ENCODE data around the gene SIGLEC1.

Gene SIGLEC1

DNA sequence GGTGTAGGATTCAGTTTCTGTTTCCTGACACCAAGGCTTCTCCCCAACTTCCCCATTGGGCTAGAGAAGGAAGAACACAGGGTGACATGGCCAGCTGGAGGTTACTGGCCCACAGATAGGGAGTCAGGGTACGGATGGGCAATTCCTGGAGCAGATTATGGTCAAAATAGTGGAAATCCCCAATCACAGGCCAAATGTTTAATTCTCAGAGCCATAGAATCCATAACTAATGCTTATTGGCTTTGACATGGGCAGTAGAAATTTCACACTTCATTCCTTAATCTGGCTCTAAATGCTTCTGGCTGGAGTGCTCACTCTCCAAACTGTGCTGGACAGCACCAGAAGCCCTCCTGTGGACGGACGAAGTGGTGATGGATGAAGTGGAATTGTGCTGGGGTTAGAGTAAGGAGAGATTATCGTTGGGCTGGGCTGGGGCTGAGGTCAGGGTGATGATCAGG, 887 bp downstream of the SIGLEC1 start:
- Mint-ChIP-seq H3K9me3 (no peaks in the 10 kb centered on the region), H3K27ac (ENCODE audit: low read depth) (no peak overlapping the region), H3K4me3 (no peak overlapping the region), H3K4me1 (peaks cover 8% of the 10 kb centered on the region), H3K36me3 (ENCODE audit: insufficient read depth) (peaks cover 2% of the 10 kb centered on the region), H3K27me3 (peaks cover 18% of the 10 kb centered on the region)
- DNase-seq (ENCODE audit: low spot score in 2 of 2) (no peak), ATAC-seq (replicated peaks; ENCODE audit: extremely low read depth, poor library complexity, severe bottlenecking) (no peak)

DNA sequence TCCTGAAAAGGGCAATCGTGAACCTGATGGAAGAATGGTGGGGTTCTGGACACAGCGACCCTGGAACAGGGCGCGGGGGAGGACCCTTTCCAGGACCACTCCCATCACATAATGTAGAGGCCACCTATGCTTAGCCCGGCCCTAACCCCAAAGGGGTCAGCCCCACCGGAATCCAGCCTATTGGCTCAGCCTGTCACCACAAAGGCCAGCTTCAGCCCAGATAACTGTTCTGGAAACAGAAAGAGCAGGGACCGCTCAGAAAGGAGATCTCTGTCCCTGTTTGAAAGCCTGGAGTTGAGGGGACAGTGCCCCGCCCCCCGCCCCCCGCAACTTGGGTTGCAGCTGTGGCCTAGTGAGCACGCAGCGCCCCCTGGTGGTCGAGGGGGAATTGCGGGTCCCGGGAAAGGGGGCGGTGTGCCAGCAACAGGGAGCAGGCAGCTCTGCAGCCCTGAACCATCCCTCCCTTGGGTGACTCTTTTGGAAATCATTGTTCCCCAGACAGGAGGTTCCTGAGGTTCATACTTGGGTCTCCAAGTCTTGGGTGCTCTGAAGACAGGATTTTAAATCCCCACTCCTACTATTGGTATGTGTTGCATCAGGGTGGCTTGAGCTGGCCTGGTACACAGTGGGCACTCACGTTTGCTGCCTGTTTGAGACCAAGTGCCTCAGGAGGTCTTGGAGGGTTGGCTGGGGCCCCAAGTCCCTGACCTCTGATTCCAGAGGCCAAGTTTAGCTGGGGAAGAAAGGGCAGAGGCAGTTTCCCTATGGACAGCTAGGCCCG, 1.5 kb downstream of the SIGLEC1 start:
- Mint-ChIP-seq H3K36me3 (ENCODE audit: insufficient read depth) (peaks cover 2% of the 10 kb centered on the region), H3K4me1 (peaks cover 8% of the 10 kb centered on the region), H3K27ac (ENCODE audit: low read depth) (no peak overlapping the region), H3K27me3 (peaks cover 15% of the 10 kb centered on the region), H3K4me3 (no peak overlapping the region), H3K9me3 (no peaks in the 10 kb centered on the region)
- DNase-seq (ENCODE audit: low spot score in 2 of 2) = peak; percentile 57 to 81
- ATAC-seq (replicated peaks; ENCODE audit: extremely low read depth, poor library complexity, severe bottlenecking) = no peak

DNA sequence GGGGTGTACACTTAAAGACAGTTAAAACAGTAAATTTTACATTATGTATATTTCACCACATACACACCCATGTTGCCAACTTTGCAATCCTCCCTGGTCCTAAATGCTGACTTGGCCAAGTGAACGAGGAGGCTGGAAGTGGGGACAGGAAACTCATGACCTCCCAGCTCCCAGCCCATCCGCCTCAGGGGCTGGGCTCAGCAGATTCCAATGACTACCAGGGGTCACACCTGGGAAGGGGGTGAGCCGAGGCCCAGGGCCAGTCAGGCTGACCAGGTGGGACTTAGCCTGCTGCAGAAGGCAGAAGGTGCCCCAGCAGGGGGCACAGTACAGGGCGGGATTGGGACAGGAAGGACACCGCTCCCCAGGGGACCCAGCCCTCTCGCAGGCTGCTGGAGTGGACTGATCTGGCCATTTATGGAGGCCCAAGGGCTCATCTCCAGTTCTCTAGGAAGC, 2.4 kb downstream of the SIGLEC1 start:
- no peaks in the 10 kb centered on the region for H3K9me3 Mint-ChIP-seq
- H3K27me3 Mint-ChIP-seq = peaks cover 18% of the 10 kb centered on the region
- peaks cover 2% of the 10 kb centered on the region for H3K36me3 Mint-ChIP-seq (ENCODE audit: insufficient read depth)
- H3K4me3 Mint-ChIP-seq = no peak overlapping the region
- DNase-seq (ENCODE audit: low spot score in 2 of 2) (no peak), ATAC-seq (replicated peaks; ENCODE audit: extremely low read depth, poor library complexity, severe bottlenecking) (no peak)
- peaks cover 8% of the 10 kb centered on the region for H3K4me1 Mint-ChIP-seq
- no peak overlapping the region for H3K27ac Mint-ChIP-seq (ENCODE audit: low read depth)

DNA sequence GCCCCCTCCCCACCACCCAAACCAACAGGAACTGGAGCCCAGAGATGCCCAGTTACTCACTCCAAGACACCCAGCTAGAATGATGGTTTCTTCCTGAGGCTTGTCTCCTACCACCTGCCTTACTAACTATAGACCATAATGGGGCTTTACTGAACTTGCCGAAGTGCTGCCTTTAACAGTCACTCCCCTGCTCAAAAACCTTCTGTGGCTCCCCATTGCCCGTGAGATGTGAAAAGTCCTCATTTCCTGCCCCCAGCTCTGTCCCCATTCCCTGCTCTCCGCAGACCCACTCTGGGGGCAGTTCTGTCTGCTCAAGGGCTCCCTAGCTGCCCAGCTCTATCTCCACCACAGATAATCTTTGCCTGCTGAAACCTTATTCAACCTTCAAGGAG, 4.9 kb downstream of the SIGLEC1 start:
- peaks cover 8% of the 10 kb centered on the region for H3K4me1 Mint-ChIP-seq
- ATAC-seq (replicated peaks; ENCODE audit: extremely low read depth, poor library complexity, severe bottlenecking) (no peak), DNase-seq (ENCODE audit: low spot score in 2 of 2) (no peak)
- H3K36me3 Mint-ChIP-seq (ENCODE audit: insufficient read depth) = peaks cover 2% of the 10 kb centered on the region
- peaks cover 43% of the 10 kb centered on the region for H3K27me3 Mint-ChIP-seq
- H3K27ac Mint-ChIP-seq (ENCODE audit: low read depth) = no peak overlapping the region
- H3K4me3 Mint-ChIP-seq = no peak overlapping the region
- no peaks in the 10 kb centered on the region for H3K9me3 Mint-ChIP-seq

DNA sequence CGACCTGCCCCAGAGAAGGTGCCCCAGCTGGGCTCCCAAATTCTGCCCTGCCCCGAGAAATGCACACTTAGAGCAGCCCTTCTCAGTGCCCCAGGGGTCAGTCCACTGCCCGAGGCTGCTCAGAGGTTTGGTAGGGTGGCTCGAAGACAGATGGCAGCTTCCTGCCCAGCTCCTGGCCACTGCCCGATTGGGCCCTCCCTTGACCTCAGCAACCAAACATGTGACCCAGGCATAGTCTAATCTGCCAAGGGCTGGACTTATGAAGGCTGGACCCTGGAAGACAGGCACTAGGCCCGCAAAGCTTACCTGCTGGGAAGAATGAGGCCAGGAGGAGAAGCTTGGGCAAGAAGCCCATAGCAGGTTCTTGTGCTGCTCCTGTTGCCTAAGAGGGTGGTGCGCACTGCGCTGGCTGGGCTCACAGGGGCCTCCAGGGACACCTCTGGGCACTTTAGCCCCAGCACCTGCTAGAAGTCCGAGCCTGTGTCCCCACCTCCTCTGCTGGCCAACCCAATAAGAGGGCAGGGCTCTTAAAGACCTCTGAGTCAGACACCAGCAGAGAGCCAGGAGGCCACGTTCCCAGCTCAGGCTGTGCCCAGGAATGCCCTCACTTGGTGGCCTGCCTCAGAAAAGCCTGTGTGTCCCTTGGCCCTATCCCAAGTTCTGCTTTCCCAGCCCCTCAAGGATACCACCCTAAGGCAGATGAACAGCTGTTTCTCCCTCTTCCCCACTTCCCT, 5.5 kb downstream of the SIGLEC1 start:
- H3K9me3 Mint-ChIP-seq = no peaks in the 10 kb centered on the region
- DNase-seq (ENCODE audit: low spot score in 2 of 2) = no peak
- peaks cover 38% of the 10 kb centered on the region for H3K27me3 Mint-ChIP-seq
- H3K4me3 Mint-ChIP-seq = no peak overlapping the region
- peaks cover 8% of the 10 kb centered on the region for H3K4me1 Mint-ChIP-seq
- peaks cover under 1% of the 10 kb centered on the region for H3K36me3 Mint-ChIP-seq (ENCODE audit: insufficient read depth)
- ATAC-seq (replicated peaks; ENCODE audit: extremely low read depth, poor library complexity, severe bottlenecking) = no peak
- no peak overlapping the region for H3K27ac Mint-ChIP-seq (ENCODE audit: low read depth)

DNA sequence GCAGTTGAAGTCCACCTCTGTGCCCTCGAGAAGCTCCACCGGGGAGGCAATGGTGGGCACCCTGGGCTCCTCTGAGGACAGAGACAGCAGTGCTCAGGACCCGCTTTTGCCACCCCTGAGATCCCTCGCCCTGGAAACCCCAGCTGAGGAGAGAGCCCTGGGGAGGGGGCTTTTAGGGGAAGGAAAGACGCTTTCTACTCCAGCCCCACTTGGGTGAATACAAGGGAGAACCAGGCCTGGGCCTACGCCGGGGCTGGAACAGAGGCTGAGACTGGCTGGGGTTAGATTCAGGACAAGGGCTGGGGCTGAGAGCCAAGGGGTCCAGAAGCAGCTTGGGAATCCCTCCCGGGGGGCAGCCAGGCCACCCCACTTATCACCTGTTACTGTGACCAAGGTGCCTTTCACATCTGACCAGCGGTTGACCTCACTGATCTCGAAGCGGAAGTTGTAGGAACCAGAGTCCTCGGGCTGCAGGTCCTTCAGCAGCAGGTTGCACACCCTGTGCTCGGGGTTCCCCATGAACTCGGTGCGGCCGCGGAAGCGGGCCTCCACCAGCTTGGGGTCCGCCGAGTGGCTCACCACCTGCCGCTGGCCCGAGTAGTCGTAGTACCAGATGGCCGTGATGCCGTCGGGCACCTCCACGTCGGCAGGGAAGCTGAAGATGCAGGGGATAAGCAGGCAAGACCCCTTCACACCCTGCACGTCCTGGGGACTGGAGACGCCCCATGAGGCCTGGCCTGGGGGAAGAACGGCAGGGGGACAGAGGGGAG, 6.2 kb downstream of the SIGLEC1 start:
- no peak for ATAC-seq (replicated peaks; ENCODE audit: extremely low read depth, poor library complexity, severe bottlenecking)
- H3K4me3 Mint-ChIP-seq = no peak overlapping the region
- no peaks in the 10 kb centered on the region for H3K9me3 Mint-ChIP-seq
- no peak for DNase-seq (ENCODE audit: low spot score in 2 of 2)
- peaks cover 30% of the 10 kb centered on the region for H3K27me3 Mint-ChIP-seq
- H3K36me3 Mint-ChIP-seq (ENCODE audit: insufficient read depth) = no peaks in the 10 kb centered on the region
- H3K4me1 Mint-ChIP-seq = peaks cover 8% of the 10 kb centered on the region
- H3K27ac Mint-ChIP-seq (ENCODE audit: low read depth) = no peak overlapping the region

DNA sequence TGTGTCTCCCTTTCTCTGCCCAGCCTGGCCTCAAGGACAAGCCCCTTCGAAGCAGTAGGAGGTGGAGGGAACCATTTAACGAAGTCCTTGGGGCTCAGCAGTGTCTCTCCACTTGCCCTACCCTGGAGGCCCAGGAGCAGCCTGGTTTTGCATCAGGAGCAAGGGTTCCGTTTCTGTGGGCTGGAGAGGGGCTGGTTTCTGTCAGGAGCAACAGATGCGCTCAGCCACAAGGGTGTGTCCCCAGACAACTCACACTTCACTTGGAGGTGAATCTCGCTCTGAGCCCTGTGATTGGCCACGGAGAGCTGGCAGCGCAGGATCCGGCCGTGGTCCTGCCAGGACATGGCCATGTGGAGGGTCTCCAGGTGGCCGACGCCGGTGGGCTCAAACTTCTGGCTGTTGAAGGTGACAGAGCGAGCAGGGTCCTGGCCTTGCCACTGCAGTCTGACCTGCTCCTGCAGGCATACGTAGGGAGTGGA, 6.9 kb downstream of the SIGLEC1 start:
- ATAC-seq (replicated peaks; ENCODE audit: extremely low read depth, poor library complexity, severe bottlenecking) (no peak), DNase-seq (ENCODE audit: low spot score in 2 of 2) (no peak)
- Mint-ChIP-seq H3K9me3 (no peaks in the 10 kb centered on the region), H3K36me3 (ENCODE audit: insufficient read depth) (no peaks in the 10 kb centered on the region), H3K4me3 (no peak overlapping the region), H3K27ac (ENCODE audit: low read depth) (no peak overlapping the region), H3K4me1 (peaks cover 8% of the 10 kb centered on the region), H3K27me3 (peaks cover 28% of the 10 kb centered on the region)

DNA sequence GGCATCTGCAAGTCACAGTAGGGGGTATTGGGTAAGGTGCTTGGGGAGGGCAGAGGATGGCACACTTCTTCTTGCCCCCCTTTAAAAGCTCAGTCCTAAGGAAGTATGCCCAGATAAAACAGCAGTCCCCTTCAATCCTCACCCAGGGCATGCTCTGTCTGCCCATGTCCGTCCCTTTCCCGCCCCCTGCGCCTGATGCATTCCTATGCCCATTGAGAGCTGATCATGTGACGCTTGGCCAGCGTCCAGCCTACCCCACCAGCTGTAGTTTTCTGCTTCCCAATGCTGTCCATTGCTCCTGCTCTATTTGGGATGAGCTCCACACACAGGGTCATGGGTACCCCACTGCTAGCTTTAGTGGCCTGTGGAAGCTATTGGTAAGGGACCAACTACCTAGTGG, 8.3 kb downstream of the SIGLEC1 start:
- H3K4me3 Mint-ChIP-seq = no peak overlapping the region
- no peaks in the 10 kb centered on the region for H3K9me3 Mint-ChIP-seq
- H3K27ac Mint-ChIP-seq (ENCODE audit: low read depth) = no peak overlapping the region
- DNase-seq (ENCODE audit: low spot score in 2 of 2) = no peak
- no peaks in the 10 kb centered on the region for H3K36me3 Mint-ChIP-seq (ENCODE audit: insufficient read depth)
- H3K27me3 Mint-ChIP-seq = peaks cover 28% of the 10 kb centered on the region
- peaks cover 2% of the 10 kb centered on the region for H3K4me1 Mint-ChIP-seq
- no peak for ATAC-seq (replicated peaks; ENCODE audit: extremely low read depth, poor library complexity, severe bottlenecking)

DNA sequence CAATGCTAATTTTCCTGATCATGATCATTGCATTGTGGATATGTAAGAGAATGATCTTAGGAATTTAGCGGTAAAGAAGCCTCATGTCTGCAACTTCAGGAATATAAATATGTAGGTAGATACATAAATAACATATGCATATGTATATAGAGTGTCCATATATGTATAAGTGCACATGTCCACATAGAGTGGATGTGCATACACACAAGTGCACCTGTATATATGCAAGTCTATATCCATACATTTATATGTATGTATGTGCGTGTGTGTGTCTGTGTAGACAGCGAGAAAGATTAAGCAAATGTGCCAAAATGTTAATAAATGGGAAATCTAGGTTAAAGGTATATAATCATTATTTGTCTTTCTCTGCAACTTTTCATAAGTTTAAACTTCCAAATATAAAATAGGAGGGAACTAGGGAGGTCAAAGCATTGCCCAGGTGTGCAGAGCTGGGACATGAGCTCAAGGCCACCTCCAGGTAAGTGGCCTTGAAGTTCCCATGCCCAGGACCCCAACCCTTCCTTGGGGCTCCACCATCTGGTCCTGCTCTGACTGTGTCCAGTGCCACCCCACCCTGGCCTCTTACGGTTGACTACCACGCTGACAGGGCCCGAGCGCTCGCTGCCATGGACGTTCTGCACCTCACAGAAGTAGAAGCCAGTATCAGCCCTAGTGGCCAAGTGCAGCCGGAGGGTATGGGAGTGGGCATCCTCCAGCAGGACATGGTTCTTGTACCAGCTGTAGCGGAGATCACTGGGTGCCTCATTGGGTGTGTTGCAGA, 9.6 kb downstream of the SIGLEC1 start:
- H3K9me3 Mint-ChIP-seq = no peaks in the 10 kb centered on the region
- no peak overlapping the region for H3K27ac Mint-ChIP-seq (ENCODE audit: low read depth)
- no peak for DNase-seq (ENCODE audit: low spot score in 2 of 2)
- H3K4me3 Mint-ChIP-seq = no peak overlapping the region
- H3K4me1 Mint-ChIP-seq = no peaks in the 10 kb centered on the region
- ATAC-seq (replicated peaks; ENCODE audit: extremely low read depth, poor library complexity, severe bottlenecking) = no peak
- H3K27me3 Mint-ChIP-seq = peaks cover 28% of the 10 kb centered on the region
- no peaks in the 10 kb centered on the region for H3K36me3 Mint-ChIP-seq (ENCODE audit: insufficient read depth)

DNA sequence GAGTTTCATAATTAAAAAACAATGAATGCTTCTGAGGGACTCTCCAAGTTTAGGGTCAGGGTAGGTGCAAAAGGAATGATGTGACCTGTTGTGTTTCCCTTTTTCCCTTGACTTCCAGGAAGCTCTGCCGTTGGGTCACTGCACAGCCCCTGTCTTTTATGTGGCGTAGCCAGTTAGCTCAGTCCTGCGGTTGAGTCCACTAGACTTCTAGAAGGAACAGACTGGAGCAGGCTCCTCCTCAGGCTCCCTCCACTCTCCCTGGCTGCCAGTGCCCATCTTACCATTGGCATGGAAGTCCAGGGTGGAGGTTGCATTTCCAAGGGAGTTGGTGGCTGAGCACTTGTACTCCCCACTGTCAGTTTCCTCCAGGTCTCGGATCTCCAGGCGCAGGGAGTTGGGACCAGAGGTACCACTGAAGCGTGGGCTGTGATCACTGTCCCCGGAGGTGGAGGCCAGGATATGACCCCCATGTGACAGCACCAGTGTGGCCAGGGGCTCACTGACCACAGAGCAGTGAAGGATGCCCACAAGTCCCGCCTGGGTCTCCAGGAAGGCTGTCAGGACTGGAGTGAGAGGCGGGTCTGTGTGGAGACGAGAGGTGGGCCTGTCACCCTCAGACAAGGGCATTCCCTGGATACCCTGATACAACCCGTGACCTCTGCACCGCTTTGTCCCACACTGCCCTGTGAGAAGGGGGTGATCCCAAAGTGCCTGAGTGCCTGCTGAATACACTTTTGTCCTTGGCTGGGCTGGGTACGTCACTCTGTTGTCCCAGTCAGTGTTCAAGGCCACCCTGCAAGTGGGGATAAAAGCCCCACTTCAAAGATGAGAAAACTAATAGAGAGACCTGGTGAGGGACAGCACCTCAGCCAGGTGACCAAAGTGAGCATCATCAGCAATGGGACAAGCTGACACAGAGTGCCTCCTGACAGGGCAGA, 11.1 kb downstream of the SIGLEC1 start:
- Mint-ChIP-seq H3K9me3 (no peaks in the 10 kb centered on the region), H3K27ac (ENCODE audit: low read depth) (no peak overlapping the region), H3K36me3 (ENCODE audit: insufficient read depth) (no peaks in the 10 kb centered on the region), H3K27me3 (peaks cover 28% of the 10 kb centered on the region), H3K4me1 (no peaks in the 10 kb centered on the region), H3K4me3 (no peak overlapping the region)
- ATAC-seq (replicated peaks; ENCODE audit: extremely low read depth, poor library complexity, severe bottlenecking) = no peak
- DNase-seq (ENCODE audit: low spot score in 2 of 2) = no peak

DNA sequence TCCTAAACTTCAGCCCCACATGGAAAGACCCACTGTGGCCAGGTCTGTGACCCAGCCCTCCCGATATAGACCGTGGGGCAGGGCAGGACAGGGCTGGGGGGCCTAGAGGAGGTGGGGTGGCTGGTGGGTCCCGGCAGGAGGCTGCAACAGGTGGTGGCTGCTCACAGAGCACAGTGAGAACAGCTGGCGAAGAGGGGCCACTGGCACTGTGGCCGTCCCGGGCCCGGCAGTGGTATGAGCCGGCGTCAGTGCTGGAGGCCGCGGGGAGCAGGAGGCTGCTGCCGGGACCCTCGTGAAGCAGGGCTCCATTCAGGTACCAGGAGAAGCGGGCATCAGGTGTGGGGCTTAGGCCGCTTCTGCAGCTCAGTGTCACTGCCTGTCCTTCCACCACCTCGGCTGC, 13.4 kb downstream of the SIGLEC1 start:
- Mint-ChIP-seq H3K4me1 (no peaks in the 10 kb centered on the region), H3K4me3 (no peak overlapping the region), H3K27ac (ENCODE audit: low read depth) (no peak overlapping the region), H3K9me3 (no peaks in the 10 kb centered on the region), H3K27me3 (peaks cover 15% of the 10 kb centered on the region), H3K36me3 (ENCODE audit: insufficient read depth) (no peaks in the 10 kb centered on the region)
- no peak for DNase-seq (ENCODE audit: low spot score in 2 of 2)
- no peak for ATAC-seq (replicated peaks; ENCODE audit: extremely low read depth, poor library complexity, severe bottlenecking)
